A673 (cell line): ENCODE measurements around the gene ATP2B2.

Source experiments
- CTCF ChIP-seq: fragments of 300-800, 200-600 bp; sonication (generic); conservative IDR thresholded peaks from 2 replicates; pipeline ENCODE4 v1.5.1; 2017; ENCODE audit warnings: low read depth, mild to moderate bottlenecking, antibody characterized with exemption, low read length, moderate library complexity, mixed read lengths
- EZH2 ChIP-seq: fragments of 200-600 bp; sonication (generic); IDR thresholded peaks from 2 replicates; pipeline ENCODE4 v1.6.1; 2017; ENCODE audit warnings: borderline replicate concordance, low read depth, mild to moderate bottlenecking, mixed read lengths, antibody characterized with exemption, low read length; ENCODE audit not compliant: poor library complexity, severe bottlenecking

- TF ChIP-seq CTCF (no peak), EZH2 (no peak)
These were observed 25.6 kb upstream of the ATP2B2 start for GRCh38 chr3:10531031-10531430.
